GM23248 (cell line): ENCODE results near the gene TGM2. TPM values are rescaled to one million over a fixed set of nuclear protein-coding genes. Genes with fewer than 3 reads are reported as not detected.

Experiments
- DNase-seq: peaks from one replicate; pipeline ENCODE4 v3.0.0-alpha.2; 2015
- H2AFZ ChIP-seq: fragments of 200-600 bp; sonication (generic); 2 replicates; pipeline ENCODE4 v1.6.1; 2016; ENCODE audit warnings: antibody characterized with exemption
- H3F3A ChIP-seq: fragments of 200-600 bp; sonication (generic); 2 replicates; pipeline ENCODE4 v1.6.1; 2016; ENCODE audit warnings: mild to moderate bottlenecking, antibody characterized with exemption, mixed run types; ENCODE audit not compliant: insufficient read depth
- H3K27ac ChIP-seq: fragments of 200-600 bp; sonication (generic); 2 replicates; pipeline ENCODE4 v1.5.1; 2016; ENCODE audit warnings: mild to moderate bottlenecking
- H3K27me3 ChIP-seq: fragments of 200-600 bp; sonication (generic); replicated peaks from 2 replicates; pipeline ENCODE4 v1.6.1; 2016; ENCODE audit warnings: mild to moderate bottlenecking; ENCODE audit not compliant: insufficient read depth
- H3K36me3 ChIP-seq: fragments of 200-600 bp; sonication (generic); 2 replicates; pipeline ENCODE4 v1.6.1; 2016; ENCODE audit warnings: low read depth, mild to moderate bottlenecking
- H3K4me1 ChIP-seq: fragments of 200-600 bp; sonication (generic); 2 replicates; pipeline ENCODE4 v1.6.1; 2016; ENCODE audit warnings: mild to moderate bottlenecking; ENCODE audit not compliant: insufficient read depth
- H3K4me2 ChIP-seq: fragments of 200-600 bp; sonication (generic); one replicate; pipeline ENCODE4 v1.6.1; 2016; ENCODE audit warnings: mild to moderate bottlenecking; ENCODE audit not compliant: unreplicated experiment
- H3K4me3 ChIP-seq: fragments of 200-600 bp; sonication (generic); 2 replicates; pipeline ENCODE4 v1.5.1; 2016; ENCODE audit warnings: mild to moderate bottlenecking
- H3K79me2 ChIP-seq: fragments of 200-600 bp; sonication (generic); 2 replicates; pipeline ENCODE4 v1.6.1; 2016; ENCODE audit warnings: mild to moderate bottlenecking; ENCODE audit not compliant: insufficient read depth
- H3K9ac ChIP-seq: fragments of 200-600 bp; sonication (generic); 2 replicates; pipeline ENCODE4 v1.6.1; 2016; ENCODE audit warnings: mild to moderate bottlenecking
- H3K9me2 ChIP-seq: fragments of 200-600 bp; sonication (generic); 2 replicates; pipeline ENCODE4 v1.6.1; 2016; ENCODE audit warnings: mixed run types, mild to moderate bottlenecking, moderate library complexity; ENCODE audit not compliant: insufficient read depth
- H3K9me3 ChIP-seq: fragments of 200-600 bp; sonication (generic); one replicate; pipeline ENCODE4 v1.6.1; 2017; ENCODE audit warnings: low read depth
- H4K20me1 ChIP-seq: fragments of 200-600 bp; sonication (generic); 2 replicates; pipeline ENCODE4 v1.6.0; 2016; ENCODE audit not compliant: insufficient read depth
- EZH2 ChIP-seq: fragments of 200-600 bp; sonication (generic); IDR thresholded peaks from 2 replicates; pipeline ENCODE4 v1.6.1; 2018; ENCODE audit warnings: antibody characterized with exemption, mild to moderate bottlenecking; ENCODE audit not compliant: insufficient read depth, poor library complexity, severe bottlenecking
- EZH2phosphoT487 ChIP-seq: fragments of 200-600 bp; sonication (generic); IDR thresholded peaks from 2 replicates; pipeline ENCODE4 v1.6.1; 2018; ENCODE audit warnings: antibody characterized with exemption, moderate library complexity, mild to moderate bottlenecking, low read depth; ENCODE audit not compliant: insufficient read depth
- WGBS, 2 experiments: methylation state at CpG; one replicate each; pipeline ENCODE4 v1.1.6; 2015 to 2017; ENCODE audit warnings: low lambda C conversion rate in 2 of 2, low coverage in 1 of 2; ENCODE audit errors: missing lambda C conversion rate in 2 of 2; 5-methylcytosine and 5-hydroxymethylcytosine counted together
- in situ Hi-C: fragments of 300-500 bp; cut with MboI; formaldehyde crosslinking; loops from 2 replicates; pipeline ENCODE4 v1.15.0; 2020
- polyA plus RNA-seq: library from polyadenylated mRNA; unstranded; fragments of >200 nt; fragmentation: Nextera tagmentation; extraction: Ambion mirVana; gene quantifications from 2 replicates; pipeline ENCODE4 v1.2.1, GENCODE V29; 2016
- total RNA-seq: library from RNA; depleted of rRNA; stranded (reverse); fragments of >200 nt; shearing (Covaris generic); gene quantifications from 2 replicates; pipeline ENCODE4 v1.2.3, GENCODE V29; 2014

Gene TGM2
- total and polyA plus RNA-seq, 2 experiments from 2014 or later, result 254 to 311 TPM

DNA sequence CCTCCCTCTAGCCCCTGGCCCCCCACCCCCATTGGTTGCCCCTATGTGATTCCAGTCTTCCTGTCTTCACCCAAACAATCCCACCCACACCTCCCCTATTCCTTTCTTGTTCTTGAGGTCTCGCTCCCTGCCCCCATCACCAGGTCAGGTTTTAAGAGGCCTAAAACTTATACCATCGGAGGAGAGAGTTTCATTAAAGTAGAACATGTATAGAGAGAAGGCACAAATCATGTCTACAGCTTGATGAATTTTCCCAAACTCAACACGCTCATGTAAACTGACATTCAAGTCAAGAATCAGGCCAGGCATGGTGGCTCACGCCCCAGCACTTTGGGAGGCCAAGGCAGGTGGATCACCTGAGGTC lies 44.5 kb downstream of the TGM2 start:
- in situ Hi-C loops, result no loop called here
- no peaks in the 10 kb centered on the region for H3K36me3 ChIP-seq
- no peaks in the 10 kb centered on the region for H3K9me2 ChIP-seq
- no peaks in the 10 kb centered on the region for H3K27me3 ChIP-seq
- no peak for TF ChIP-seq EZH2
- no peak for TF ChIP-seq EZH2phosphoT487
- H3K4me3 ChIP-seq, result no peak overlapping the region
- H3K9me3 ChIP-seq, result no peaks in the 10 kb centered on the region
- peaks cover 38% of the 10 kb centered on the region for H3F3A ChIP-seq
- peaks cover 38% of the 10 kb centered on the region for H3K4me1 ChIP-seq
- H2AFZ ChIP-seq, result no peak overlapping the region
- no peaks in the 10 kb centered on the region for H3K79me2 ChIP-seq
- 95 to 98% methylated on average over 4 of the region's 4 CpGs for WGBS, 2 experiments
- no peak overlapping the region for H3K27ac ChIP-seq
- no peaks in the 10 kb centered on the region for H4K20me1 ChIP-seq
- DNase-seq, result no peak
- no peak overlapping the region for H3K4me2 ChIP-seq
- H3K9ac ChIP-seq, result no peak overlapping the region

DNA sequence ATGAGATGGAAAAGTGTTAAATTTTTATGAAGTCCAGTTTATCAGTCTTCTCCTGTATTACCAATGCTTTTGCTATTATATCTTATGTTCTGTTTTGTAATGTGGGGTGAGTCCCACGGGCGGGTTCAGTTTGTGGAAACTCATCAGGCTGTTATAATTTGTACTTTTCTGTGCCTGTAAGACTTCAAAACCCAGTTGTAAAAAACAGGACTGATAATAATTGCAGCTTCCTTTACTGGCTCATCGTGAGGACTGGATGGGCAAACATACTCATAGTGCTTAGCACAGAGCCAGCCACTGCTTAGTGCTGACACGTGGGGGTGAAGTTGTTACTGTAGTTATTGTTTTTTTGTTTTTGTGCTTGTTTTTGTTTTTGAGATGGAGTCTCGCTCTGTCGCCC lies 45.6 kb downstream of the TGM2 start:
- Histone ChIP-seq H3K27ac (0 out of 2 replicates have a peak overlapping the region, but pooled peaks have one; percentile 4), H3F3A (peaks cover 38% of the 10 kb centered on the region), H3K4me1 (peaks cover 38% of the 10 kb centered on the region), H3K9me3 (no peaks in the 10 kb centered on the region), H3K4me2 (no peak overlapping the region), H3K27me3 (no peaks in the 10 kb centered on the region), H2AFZ (no peak overlapping the region), H3K36me3 (no peaks in the 10 kb centered on the region), H3K4me3 (no peak overlapping the region), H3K9me2 (no peaks in the 10 kb centered on the region), H4K20me1 (no peaks in the 10 kb centered on the region), H3K9ac (no peak overlapping the region), H3K79me2 (no peaks in the 10 kb centered on the region)
- peak; percentile 50 for DNase-seq
- in situ Hi-C loops, result no loop called here
- TF ChIP-seq EZH2, result no peak
- TF ChIP-seq EZH2phosphoT487, result no peak
- 52 to 58% methylated on average over 6 of the region's 6 CpGs for WGBS, 2 experiments

GRCh38 chr20:38117635-38118034 lies 47.4 kb downstream of the TGM2 start:
- Histone ChIP-seq H3K9ac (no peak overlapping the region), H4K20me1 (no peaks in the 10 kb centered on the region), H3F3A (peaks cover 39% of the 10 kb centered on the region), H3K27me3 (no peaks in the 10 kb centered on the region), H3K27ac (peak overlapping the region; percentile 17; the same call in 1 of the 2 replicates), H3K9me3 (no peaks in the 10 kb centered on the region), H3K4me3 (no peak overlapping the region), H2AFZ (no peak overlapping the region), H3K79me2 (no peaks in the 10 kb centered on the region), H3K9me2 (no peaks in the 10 kb centered on the region), H3K36me3 (no peaks in the 10 kb centered on the region), H3K4me2 (peak overlapping the region; percentile 10), H3K4me1 (peaks cover 29% of the 10 kb centered on the region)
- TF ChIP-seq EZH2 (no peak), EZH2phosphoT487 (no peak)
- in situ Hi-C loops, result no loop called here
- 3% methylated on average over 3 of the region's 3 CpGs for WGBS, 2 experiments
- DNase-seq, result peak; percentile 70

DNA sequence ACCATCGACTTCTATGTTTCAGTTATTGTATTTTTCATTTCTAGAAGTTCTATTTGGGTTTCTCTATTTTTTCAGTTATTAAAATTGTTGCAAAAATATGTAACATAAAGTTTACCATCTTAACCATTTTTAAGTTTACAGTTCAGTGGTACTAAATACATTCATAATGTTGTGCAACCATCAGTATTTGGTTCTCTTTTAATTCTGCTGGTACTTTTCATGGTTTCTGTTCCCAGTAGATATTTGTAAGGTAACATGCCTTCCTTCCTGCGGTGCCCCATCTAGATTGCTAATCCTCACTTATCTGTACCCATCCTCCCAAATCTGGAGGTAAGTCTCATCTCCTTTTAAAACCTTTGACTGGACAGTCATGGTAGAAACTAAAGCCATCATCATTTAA lies 47.9 kb downstream of the TGM2 start:
- peaks cover 27% of the 10 kb centered on the region for H3K4me1 ChIP-seq
- no peaks in the 10 kb centered on the region for H3K9me2 ChIP-seq
- in situ Hi-C loops, result no loop called here
- DNase-seq, result no peak
- H3K27ac ChIP-seq, result peak overlapping the region; percentile 17; the same call in 1 of the 2 replicates
- no peaks in the 10 kb centered on the region for H3K9me3 ChIP-seq
- H3K4me2 ChIP-seq, result no peak overlapping the region
- H3K4me3 ChIP-seq, result no peak overlapping the region
- no peaks in the 10 kb centered on the region for H3K79me2 ChIP-seq
- no peaks in the 10 kb centered on the region for H3K27me3 ChIP-seq
- no peak overlapping the region for H2AFZ ChIP-seq
- H4K20me1 ChIP-seq, result no peaks in the 10 kb centered on the region
- WGBS, 2 experiments, result 100% methylated on average over 2 of the region's 2 CpGs
- no peak overlapping the region for H3K9ac ChIP-seq
- TF ChIP-seq EZH2, result no peak
- TF ChIP-seq EZH2phosphoT487, result no peak
- H3K36me3 ChIP-seq, result no peaks in the 10 kb centered on the region
- H3F3A ChIP-seq, result peaks cover 39% of the 10 kb centered on the region
